Stomach (tissue), 9 donors: Measurements from ENCODE around the gene ZBED4. TPM values are rescaled to one million over a fixed set of nuclear protein-coding genes. Genes with fewer than 3 reads are reported as not detected.

Source experiments
- DNase-seq, 2 donors: peaks; one replicate each; pipeline versions ENCODE4 v3.0.0 to v3.0.0-alpha.2; 2013 to 2019
- H3K27ac ChIP-seq, 5 donors: fragments of 200-600 bp in 4 of 5; sonication (generic) in 4 of 5; one replicate each; pipeline ENCODE4 v1.5.1; 2013 to 2019; ENCODE audit warnings: mild to moderate bottlenecking in 1 of 5, moderate library complexity in 1 of 5
- H3K27me3 ChIP-seq, 3 donors: fragments of 200-600 bp; sonication (generic); one replicate each; pipeline ENCODE4 v1.5.1; 2017 to 2019; ENCODE audit warnings: mixed run types in 1 of 3
- H3K36me3 ChIP-seq, 4 donors: fragments of 200-600 bp; sonication (generic); 1 replicate in 3 of 4; 2 replicates in 1 of 4; pipeline ENCODE4 v1.5.1; 2016 to 2019
- H3K4me1 ChIP-seq, 4 donors: fragments of 200-600 bp; sonication (generic); one replicate each; pipeline ENCODE4 v1.5.1; 2016 to 2019
- H3K4me3 ChIP-seq, 4 donors: fragments of 200-600 bp; sonication (generic) in 3 of 4; one replicate each; pipeline ENCODE4 v1.5.1; 2016 to 2019; ENCODE audit warnings: mild to moderate bottlenecking in 1 of 4
- H3K9me3 ChIP-seq, 4 donors: fragments of 200-600 bp; sonication (generic); one replicate each; pipeline ENCODE4 v1.5.1; 2016 to 2019
- EP300 ChIP-seq: sonication (generic); formaldehyde crosslinking; IDR thresholded peaks from one replicate; pipeline ENCODE4 v1.6.1; 2017; ENCODE audit warnings: antibody characterized with exemption
- POLR2A ChIP-seq, 4 donors: fragments of 450-650 bp; IDR thresholded peaks; one replicate each; pipeline ENCODE4 v1.6.1; 2016; ENCODE audit warnings: antibody characterized with exemption in 4 of 4, control low read depth in 2 of 4, mild to moderate bottlenecking in 1 of 4, moderate library complexity in 1 of 4
- POLR2AphosphoS5 ChIP-seq, 3 donors: sonication (generic); formaldehyde crosslinking; IDR thresholded peaks; one replicate each; pipeline ENCODE4 v1.6.1; 2016; ENCODE audit warnings: antibody characterized with exemption in 3 of 3
- WGBS, 5 donors: extraction: QIAGEN DNeasy Blood & Tissue Kit in 3 of 5; methylation state at CpG; one replicate each; pipeline versions ENCODE4 v1.1.5 to v1.1.7; 2013 to 2018; 5-methylcytosine and 5-hydroxymethylcytosine counted together
- intact Hi-C: fragments of 100-400 bp; cut with DNase I; formaldehyde crosslinking; loops from one replicate; pipeline ENCODE4 v1.15.1; 2023; ENCODE audit warnings: low total_unique reads
- polyA plus RNA-seq, 3 donors: library from polyadenylated mRNA; stranded (reverse); fragments of 200-250 nt; gene quantifications; one replicate each; pipeline ENCODE4 v1.2.3, GENCODE V29; 2013
- total RNA-seq, 5 donors: library from RNA; depleted of rRNA; stranded (reverse); fragments of >200 nt; gene quantifications; one replicate each; pipeline versions ENCODE4 v1.1.0 to v1.2.3, GENCODE V29; 2014 to 2016
- TF ChIP-seq, protein P1 (sequence below), 7 experiments: fragments of 450-650 bp in 4 of 7; fragments of 200-600 bp in 3 of 7; sonication (generic) in 3 of 7; IDR thresholded peaks; one replicate each; pipeline ENCODE4 v1.5.1; 2016 to 2019; ENCODE audit warnings: antibody characterized with exemption in 7 of 7, control low read depth in 2 of 7, mild to moderate bottlenecking in 1 of 7
- donor health status: healthy with polysubstance abuse.
- donor health status: Bipolar disorder and iron deficiency.
- donor health status: healthy.

The ZBED4 gene
- total and polyA plus RNA-seq, 8 donors = 2.2 to 31.7 (median 12.2) TPM

DNA sequence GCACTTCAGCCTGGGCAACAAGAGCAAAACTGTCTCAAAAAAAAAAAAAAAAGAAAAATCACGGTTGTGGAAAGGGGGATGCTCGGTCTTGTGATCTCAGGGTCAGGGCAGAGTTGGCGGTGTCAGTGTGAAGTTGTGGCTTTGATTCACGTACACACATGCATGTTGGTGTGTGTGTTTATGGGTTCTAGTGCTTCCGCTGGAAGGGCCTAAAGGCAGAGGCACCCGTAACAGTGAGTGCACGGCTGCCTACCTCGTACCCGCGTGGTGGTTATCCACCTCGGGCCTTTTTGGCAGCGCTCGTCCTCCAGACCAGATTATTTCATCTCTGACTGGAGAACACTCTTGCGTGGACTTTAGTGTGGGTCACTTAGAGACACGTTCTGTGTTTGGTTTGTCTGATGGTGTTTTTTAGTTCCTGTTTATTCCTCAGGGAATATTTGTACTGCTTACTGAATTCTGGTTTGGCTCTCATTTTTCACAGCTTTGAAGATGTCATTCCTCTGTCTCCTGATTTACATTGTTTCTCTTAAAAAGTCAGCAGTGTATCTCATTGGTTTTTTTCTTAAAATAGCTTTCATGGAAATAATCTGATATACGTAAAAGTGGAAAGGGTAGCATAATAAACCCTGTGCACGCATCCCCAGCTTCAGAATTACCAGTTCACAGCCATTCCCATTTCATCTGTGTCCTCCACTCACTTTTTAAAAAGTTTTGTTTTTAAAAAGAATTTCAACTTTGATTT lies 15.6 kb downstream of the ZBED4 start:
- intact Hi-C loops = no loop called here
- Histone ChIP-seq H3K27ac (no peak overlapping the region), H3K27me3 (no peaks in the 10 kb centered on the region), H3K9me3 (peaks cover 5 to 40% (median 30%) of the 10 kb centered on the region in 4 donors), H3K36me3 (peaks cover 0 to 21% (median 3%) of the 10 kb centered on the region in 4 donors), H3K4me1 (no peaks in the 10 kb centered on the region), H3K4me3 (no peak overlapping the region)
- WGBS, 5 donors = 91 to 92% (median 91%) methylated on average over 17 of the region's 17 CpGs
- no peak for TF ChIP-seq POLR2AphosphoS5 (IDR thresholded peaks at IDR 0.05)
- TF ChIP-seq, protein P1, sequence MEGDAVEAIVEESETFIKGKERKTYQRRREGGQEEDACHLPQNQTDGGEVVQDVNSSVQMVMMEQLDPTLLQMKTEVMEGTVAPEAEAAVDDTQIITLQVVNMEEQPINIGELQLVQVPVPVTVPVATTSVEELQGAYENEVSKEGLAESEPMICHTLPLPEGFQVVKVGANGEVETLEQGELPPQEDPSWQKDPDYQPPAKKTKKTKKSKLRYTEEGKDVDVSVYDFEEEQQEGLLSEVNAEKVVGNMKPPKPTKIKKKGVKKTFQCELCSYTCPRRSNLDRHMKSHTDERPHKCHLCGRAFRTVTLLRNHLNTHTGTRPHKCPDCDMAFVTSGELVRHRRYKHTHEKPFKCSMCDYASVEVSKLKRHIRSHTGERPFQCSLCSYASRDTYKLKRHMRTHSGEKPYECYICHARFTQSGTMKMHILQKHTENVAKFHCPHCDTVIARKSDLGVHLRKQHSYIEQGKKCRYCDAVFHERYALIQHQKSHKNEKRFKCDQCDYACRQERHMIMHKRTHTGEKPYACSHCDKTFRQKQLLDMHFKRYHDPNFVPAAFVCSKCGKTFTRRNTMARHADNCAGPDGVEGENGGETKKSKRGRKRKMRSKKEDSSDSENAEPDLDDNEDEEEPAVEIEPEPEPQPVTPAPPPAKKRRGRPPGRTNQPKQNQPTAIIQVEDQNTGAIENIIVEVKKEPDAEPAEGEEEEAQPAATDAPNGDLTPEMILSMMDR (IDR thresholded peaks at IDR 0.05) = no peak
- no peak for TF ChIP-seq POLR2A (IDR thresholded peaks at IDR 0.05)
- TF ChIP-seq EP300 = no peak
- no peak for DNase-seq

DNA sequence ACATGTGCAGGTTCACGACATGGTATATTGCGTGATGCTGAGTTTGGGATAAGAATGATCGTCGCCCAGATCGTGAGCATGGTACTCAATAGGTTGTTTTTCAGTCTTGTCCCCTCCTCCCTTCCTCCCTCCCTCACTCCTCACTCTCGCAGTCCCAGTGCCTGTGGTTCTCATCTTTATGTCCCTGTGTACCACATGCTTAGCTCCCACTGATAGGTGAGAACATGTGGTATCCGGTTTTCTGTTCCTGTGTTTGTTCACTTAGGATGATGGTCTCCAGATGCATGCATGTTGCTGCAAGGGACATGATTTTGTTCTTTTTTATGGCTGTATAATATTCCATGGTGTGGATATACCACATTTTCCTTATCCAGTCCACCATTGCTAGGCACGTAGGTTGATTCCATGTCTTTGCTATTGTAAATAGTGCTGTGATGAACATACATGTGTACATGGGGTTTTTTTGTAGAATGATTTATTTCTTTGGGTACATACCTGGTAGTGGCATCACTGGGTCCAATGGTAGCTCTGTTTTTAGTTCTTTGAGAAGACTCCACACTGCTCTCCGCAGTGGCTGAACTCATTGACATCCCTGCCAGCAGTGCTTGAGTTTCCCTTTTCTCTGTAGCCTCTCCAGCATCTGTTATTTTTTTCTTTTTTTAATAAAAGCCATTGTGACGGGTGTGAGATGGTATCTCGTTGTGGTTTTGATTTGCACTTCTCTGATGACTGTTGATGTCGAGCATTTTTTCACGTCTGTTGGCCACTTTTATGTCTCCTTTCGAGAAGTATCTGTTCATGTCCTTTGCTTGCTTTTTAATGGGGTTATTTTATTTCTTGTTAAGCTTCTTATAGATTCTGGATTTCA lies 16.4 kb downstream of the ZBED4 start:
- Histone ChIP-seq H3K4me1 (no peaks in the 10 kb centered on the region), H3K27ac (no peak overlapping the region), H3K27me3 (no peaks in the 10 kb centered on the region), H3K9me3 (peaks cover 5 to 40% (median 30%) of the 10 kb centered on the region in 4 donors), H3K4me3 (no peak overlapping the region), H3K36me3 (peaks cover 0 to 21% (median 3%) of the 10 kb centered on the region in 4 donors)
- TF ChIP-seq, protein P1 (IDR thresholded peaks at IDR 0.05) = no peak
- TF ChIP-seq EP300 (no peak), POLR2A (IDR thresholded peaks at IDR 0.05) (no peak)
- WGBS, 5 donors = 76 to 94% (median 88%) methylated on average over 13 to 14 of the region's 14 CpGs
- no peak for DNase-seq
- intact Hi-C loops = no loop called here

DNA sequence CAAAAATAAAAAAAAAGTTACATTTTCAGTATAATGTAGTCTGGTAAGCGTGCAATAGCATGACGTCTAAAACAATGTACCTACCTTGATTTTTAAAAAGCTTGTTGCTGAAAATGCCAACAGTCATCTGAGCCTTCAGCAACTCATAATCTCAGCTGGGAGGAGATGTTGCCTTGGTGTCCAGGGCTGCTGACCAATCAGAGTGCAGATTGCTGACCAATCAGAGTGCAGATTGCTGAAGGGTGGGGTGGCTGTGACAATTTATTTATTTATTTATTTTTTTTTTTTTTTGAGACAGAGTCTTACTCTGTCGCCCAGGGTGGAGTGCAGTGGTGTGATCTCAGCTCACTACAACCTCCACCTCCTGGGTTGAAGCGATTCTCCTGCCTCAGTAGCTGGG lies 17.8 kb downstream of the ZBED4 start:
- DNase-seq = no peak
- Histone ChIP-seq H3K4me1 (no peaks in the 10 kb centered on the region), H3K27ac (no peak overlapping the region), H3K36me3 (peaks cover 0 to 21% (median 3%) of the 10 kb centered on the region in 4 donors), H3K27me3 (no peaks in the 10 kb centered on the region), H3K4me3 (no peak overlapping the region), H3K9me3 (peaks cover 5 to 26% (median 19%) of the 10 kb centered on the region in 4 donors)
- intact Hi-C loops = no loop called here
- WGBS, 5 donors = 96 to 98% (median 96%) methylated on average over 4 of the region's 4 CpGs
- no peak for TF ChIP-seq POLR2AphosphoS5 (IDR thresholded peaks at IDR 0.05)
- TF ChIP-seq EP300 = no peak
- TF ChIP-seq POLR2A (IDR thresholded peaks at IDR 0.05) = no peak
- TF ChIP-seq, protein P1 (IDR thresholded peaks at IDR 0.05) = no peak

DNA sequence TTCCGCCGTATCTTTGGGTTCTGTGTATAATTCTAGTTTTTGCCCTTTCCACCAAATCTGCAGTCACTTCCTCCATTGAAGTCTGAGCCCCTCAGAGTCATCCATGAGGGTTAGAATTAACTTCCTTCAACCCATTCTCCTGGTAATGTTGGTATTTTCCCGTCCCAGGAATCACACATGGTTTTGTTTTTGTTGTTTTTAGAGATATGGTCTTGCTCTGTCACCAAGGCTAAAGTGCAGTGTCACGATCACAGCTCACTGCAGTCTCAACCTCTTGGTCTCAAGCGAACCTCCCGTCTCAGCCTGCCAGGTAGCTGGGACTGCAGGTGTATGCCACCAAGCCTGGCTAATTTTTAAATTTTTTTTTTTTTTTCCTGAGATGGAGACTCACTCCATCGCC lies 18.7 kb downstream of the ZBED4 start:
- WGBS, 5 donors = 92 to 95% (median 93%) methylated on average over 7 of the region's 7 CpGs
- Histone ChIP-seq H3K27ac (no peak overlapping the region), H3K9me3 (peaks cover 2 to 17% (median 12%) of the 10 kb centered on the region in 4 donors), H3K4me3 (no peak overlapping the region), H3K4me1 (no peaks in the 10 kb centered on the region), H3K27me3 (no peaks in the 10 kb centered on the region), H3K36me3 (peaks cover 0 to 13% (median 3%) of the 10 kb centered on the region in 4 donors)
- intact Hi-C loops = no loop called here
- no peak for DNase-seq
- TF ChIP-seq, protein P1 (IDR thresholded peaks at IDR 0.05) = no peak
- TF ChIP-seq EP300 (no peak), POLR2AphosphoS5 (IDR thresholded peaks at IDR 0.05) (no peak), POLR2A (IDR thresholded peaks at IDR 0.05) (no peak)
